Esophagus muscularis mucosa (tissue), 3 donors: ENCODE data around the gene CCDC159.

Experiments
- POLR2AphosphoS5 ChIP-seq, 2 donors: sonication (generic); formaldehyde crosslinking; IDR thresholded peaks; one replicate each; pipeline ENCODE4 v1.6.1; 2017; ENCODE audit warnings: antibody characterized with exemption in 2 of 2
- TF ChIP-seq, protein P1 (sequence below), 3 experiments: fragments of 200-600 bp in 2 of 3; fragments of 450-650 bp in 1 of 3; sonication (generic) in 2 of 3; IDR thresholded peaks; one replicate each; pipeline ENCODE4 v1.5.1; 2017 to 2019; ENCODE audit warnings: antibody characterized with exemption in 3 of 3, mild to moderate bottlenecking in 2 of 3, moderate library complexity in 1 of 3

DNA sequence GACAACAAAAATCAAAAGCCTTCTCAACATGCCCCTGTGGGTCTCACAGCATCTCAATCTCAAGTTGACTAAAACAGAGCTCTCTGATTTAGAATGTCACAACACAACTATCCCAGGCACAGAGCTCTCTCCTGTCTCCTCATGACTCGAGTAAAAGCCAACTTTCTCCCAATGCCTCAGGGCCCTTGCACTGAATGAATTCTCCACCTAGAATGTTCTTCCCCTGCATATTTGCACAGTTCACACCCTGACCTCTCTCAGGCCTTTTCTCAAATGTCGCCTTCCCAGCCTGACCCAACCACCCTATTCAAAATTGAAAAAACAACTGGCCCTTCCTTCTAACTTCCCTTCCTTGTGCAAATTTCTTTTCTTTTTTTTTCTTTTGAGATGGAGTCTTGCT lies 24.4 kb downstream of the CCDC159 start:
- TF ChIP-seq, protein P1, sequence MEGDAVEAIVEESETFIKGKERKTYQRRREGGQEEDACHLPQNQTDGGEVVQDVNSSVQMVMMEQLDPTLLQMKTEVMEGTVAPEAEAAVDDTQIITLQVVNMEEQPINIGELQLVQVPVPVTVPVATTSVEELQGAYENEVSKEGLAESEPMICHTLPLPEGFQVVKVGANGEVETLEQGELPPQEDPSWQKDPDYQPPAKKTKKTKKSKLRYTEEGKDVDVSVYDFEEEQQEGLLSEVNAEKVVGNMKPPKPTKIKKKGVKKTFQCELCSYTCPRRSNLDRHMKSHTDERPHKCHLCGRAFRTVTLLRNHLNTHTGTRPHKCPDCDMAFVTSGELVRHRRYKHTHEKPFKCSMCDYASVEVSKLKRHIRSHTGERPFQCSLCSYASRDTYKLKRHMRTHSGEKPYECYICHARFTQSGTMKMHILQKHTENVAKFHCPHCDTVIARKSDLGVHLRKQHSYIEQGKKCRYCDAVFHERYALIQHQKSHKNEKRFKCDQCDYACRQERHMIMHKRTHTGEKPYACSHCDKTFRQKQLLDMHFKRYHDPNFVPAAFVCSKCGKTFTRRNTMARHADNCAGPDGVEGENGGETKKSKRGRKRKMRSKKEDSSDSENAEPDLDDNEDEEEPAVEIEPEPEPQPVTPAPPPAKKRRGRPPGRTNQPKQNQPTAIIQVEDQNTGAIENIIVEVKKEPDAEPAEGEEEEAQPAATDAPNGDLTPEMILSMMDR (IDR thresholded peaks at IDR 0.05): no peak
- TF ChIP-seq POLR2AphosphoS5 (IDR thresholded peaks at IDR 0.05): no peak
